HepG2 (cell line): ENCODE results near the gene NCOA6. TPM values are rescaled to one million over a fixed set of nuclear protein-coding genes. Genes with fewer than 3 reads are reported as not detected.

Experiments
- ATAC-seq: fragments of 200-7000 bp; cut with Tn5 transposase; 3 replicates; pipeline ENCODE4 v1.9.1; 2020; ENCODE audit warnings: mild to moderate bottlenecking, moderate library complexity
- BruUV-seq: library from RNA; stranded (reverse); fragments of 400-500 nt; replicated peaks from 2 replicates; lab custom pipeline; 2021; lab: Mats Ljungman, UMichigan
- CTCF ChIA-PET: fragments of 300-600 bp; formaldehyde crosslinking; extraction: SDS; loops from one replicate; lab custom pipeline; 2021; ENCODE audit warnings: low total read pairs, inconsistent platforms, low intra/inter-chr PET ratio; lab: Yijun Ruan, JAX
- POLR2A ChIA-PET: fragments of 350-600 bp; sonication (Branson Sonifier 250); formaldehyde crosslinking; loops from one replicate; lab custom pipeline; 2020; ENCODE audit warnings: antibody characterized with exemption, inconsistent platforms; lab: Yijun Ruan, JAX
- DNase-seq: peaks from one replicate; pipeline ENCODE4 v3.0.0-alpha.2; 2015; ENCODE audit warnings: low spot score
- FAIRE-seq: peaks from 3 replicates; lab custom pipeline; 2011; peaks lifted over from hg19 to GRCh38; lab: Jason Lieb, UNC
- H2AFZ ChIP-seq: one replicate; pipeline ENCODE4 v1.6.1; 2011; ENCODE audit warnings: low read length, inconsistent platforms
- H3K27ac ChIP-seq: fragments of 300-600 bp; 3 replicates; pipeline ENCODE4 v1.8.0; 2011; ENCODE audit warnings: mixed run types, mild to moderate bottlenecking, mixed read lengths, low read length, inconsistent platforms; ENCODE audit not compliant: insufficient read depth; ENCODE audit errors: extremely low read length
- H3K27me3 ChIP-seq, 2 experiments: fragments of 200-600 bp in 1 of 2; 2 replicates in 1 of 2; 3 replicates in 1 of 2; pipeline versions ENCODE4 v1.6.0 to v1.8.0; 2011; ENCODE audit warnings: low read length in 2 of 2, mild to moderate bottlenecking in 2 of 2, moderate library complexity in 2 of 2, inconsistent platforms in 1 of 2; ENCODE audit not compliant: insufficient read depth in 2 of 2, control insufficient read depth in 1 of 2
- H3K36me3 ChIP-seq, 2 experiments: fragments of 200-600 bp in 1 of 2; replicated peaks in 1 of 2; 2 replicates in 1 of 2; 3 replicates in 1 of 2; pipeline versions ENCODE4 v1.5.1 to v1.8.0; 2011; ENCODE audit warnings: low read length in 2 of 2, inconsistent platforms in 1 of 2; ENCODE audit not compliant: insufficient read depth in 2 of 2, control insufficient read depth in 1 of 2
- H3K4me1 ChIP-seq: 2 replicates; pipeline ENCODE4 v1.5.1; 2012; ENCODE audit warnings: low read length, inconsistent platforms; ENCODE audit not compliant: insufficient read depth
- H3K4me2 ChIP-seq: 2 replicates; pipeline ENCODE4 v1.6.0; 2011; ENCODE audit warnings: low read depth, low read length, inconsistent platforms
- H3K4me3 ChIP-seq, 3 experiments: fragments of 200-600 bp in 1 of 3; sonication (generic), shearing (Covaris generic) in 1 of 3; replicated peaks in 1 of 3; 2 replicates each; pipeline ENCODE4 v1.5.1; 2011 to 2016; ENCODE audit warnings: low read length in 3 of 3, inconsistent platforms in 2 of 3, low read depth in 2 of 3, mild to moderate bottlenecking in 2 of 3, control low read depth in 1 of 3, mixed read lengths in 1 of 3; ENCODE audit not compliant: insufficient read depth in 1 of 3
- H3K79me2 ChIP-seq: one replicate; pipeline ENCODE4 v1.6.1; 2011; ENCODE audit warnings: low read length, inconsistent platforms; ENCODE audit not compliant: insufficient read depth
- H3K9ac ChIP-seq: 2 replicates; pipeline ENCODE4 v1.6.0; 2011; ENCODE audit warnings: mild to moderate bottlenecking, low read depth, low read length, inconsistent platforms; ENCODE audit not compliant: insufficient read depth
- H3K9me3 ChIP-seq: 2 replicates; pipeline ENCODE4 v1.5.1; 2012; ENCODE audit warnings: mild to moderate bottlenecking, low read length
- H4K20me1 ChIP-seq: 2 replicates; pipeline ENCODE4 v1.6.0; 2011; ENCODE audit warnings: inconsistent platforms, mild to moderate bottlenecking, low read length, moderate library complexity; ENCODE audit not compliant: insufficient read depth
- CSRNP2 ChIP-seq: sonication (generic); formaldehyde crosslinking; conservative IDR thresholded peaks from 2 replicates; pipeline ENCODE4 v1.8.0; 2022; ENCODE audit warnings: low read depth, missing genetic modification reagents
- GLI4 ChIP-seq: sonication (generic); formaldehyde crosslinking; IDR thresholded peaks from 2 replicates; pipeline ENCODE4 v1.5.1; 2020; ENCODE audit warnings: missing genetic modification reagents, mild to moderate bottlenecking, moderate library complexity, borderline replicate concordance
- GTF3A ChIP-seq: sonication (generic); formaldehyde crosslinking; conservative IDR thresholded peaks from 2 replicates; pipeline ENCODE4 v1.4.0; 2020; ENCODE audit warnings: mild to moderate bottlenecking, missing genetic modification reagents
- PTBP1 ChIP-seq: fragments of 200-400 bp; formaldehyde crosslinking; IDR thresholded peaks from 2 replicates; pipeline ENCODE4 v1.6.1; 2018; ENCODE audit warnings: low read length, low read depth; ENCODE audit not compliant: poor library complexity, severe bottlenecking
- RELA ChIP-seq: sonication (generic); formaldehyde crosslinking; IDR thresholded peaks from 2 replicates; pipeline ENCODE4 v1.4.0; 2020; ENCODE audit warnings: missing genetic modification reagents
- ZNF235 ChIP-seq: sonication (generic); formaldehyde crosslinking; IDR thresholded peaks from 2 replicates; pipeline ENCODE4 v1.8.1; 2023; ENCODE audit warnings: mild to moderate bottlenecking, missing genetic modification reagents, borderline replicate concordance
- ZNF496 ChIP-seq: sonication (generic); formaldehyde crosslinking; IDR thresholded peaks from 2 replicates; pipeline ENCODE4 v1.8.1; 2023; ENCODE audit warnings: mild to moderate bottlenecking, moderate library complexity, missing genetic modification reagents; ENCODE audit not compliant: insufficient replicate concordance
- ZNF737 ChIP-seq: sonication (generic); formaldehyde crosslinking; IDR thresholded peaks from 2 replicates; pipeline ENCODE4 v1.5.0; 2020; ENCODE audit warnings: missing genetic modification reagents, mild to moderate bottlenecking, borderline replicate concordance
- whole genome bisulfite sequencing: methylation state at CpG from one replicate; pipeline ENCODE4 v1.1.6; 2017; ENCODE audit warnings: low lambda C conversion rate; 5-methylcytosine and 5-hydroxymethylcytosine counted together
- in situ Hi-C: cut with HindIII; loops from 2 replicates; pipeline ENCODE4 v1.10.0; 2017; ENCODE audit warnings: low pct_unique_long_range_greater_than_20kb; ENCODE audit not compliant: extremely low pct_ligation_motif_present
- intact Hi-C: fragments of 100-400 bp; cut with micrococcal nuclease; formaldehyde crosslinking; loops from one replicate; pipeline ENCODE4 v1.10.0; 2022; ENCODE audit not compliant: unreplicated experiment
- polyA plus RNA-seq, 8 experiments: library from polyadenylated mRNA; depleted of rRNA in 3 of 8; stranded (reverse) in 7 of 8; unstranded in 1 of 8; fragments of >200 nt; fragmentation: Illumina TruSeq in 4 of 8; extraction: Trizol in 4 of 8; gene quantifications; 2 replicates each; pipeline versions ENCODE4 v1.2.1 to v1.2.3, GENCODE V29; 2011 to 2016; ENCODE audit warnings: low read depth in 4 of 8, missing spikeins in 1 of 8, mixed read lengths in 1 of 8; ENCODE audit not compliant: insufficient read depth in 1 of 8
- total RNA-seq, 5 experiments: library from RNA; depleted of rRNA; stranded (reverse); fragments of >200 nt; fragmentation: Illumina TruSeq; extraction: Trizol; gene quantifications; 2 replicates each; pipeline ENCODE4 v1.2.3, GENCODE V29; 2016; ENCODE audit warnings: low read depth in 1 of 5
- TF ChIP-seq, protein P1 (sequence below): IDR thresholded peaks from 2 replicates; pipeline ENCODE4 v1.6.1; 2012; ENCODE audit warnings: low read depth, low read length, improper control_type of control experiment
- TF ChIP-seq, protein P2 (sequence below): sonication (generic); formaldehyde crosslinking; IDR thresholded peaks from 2 replicates; pipeline ENCODE4 v1.4.0; 2020; ENCODE audit warnings: low read depth, missing genetic modification reagents
- TF ChIP-seq, protein P3 (sequence below): sonication (generic); formaldehyde crosslinking; IDR thresholded peaks from 2 replicates; pipeline ENCODE4 v1.5.0; 2020; ENCODE audit warnings: mild to moderate bottlenecking, missing genetic modification reagents

Gene NCOA6
- total and polyA plus RNA-seq, 2 of the 13 experiments (the other 11 are each of a cell fraction or from before 2014, with no cell fraction given): 11.2 to 29.3 TPM

DNA sequence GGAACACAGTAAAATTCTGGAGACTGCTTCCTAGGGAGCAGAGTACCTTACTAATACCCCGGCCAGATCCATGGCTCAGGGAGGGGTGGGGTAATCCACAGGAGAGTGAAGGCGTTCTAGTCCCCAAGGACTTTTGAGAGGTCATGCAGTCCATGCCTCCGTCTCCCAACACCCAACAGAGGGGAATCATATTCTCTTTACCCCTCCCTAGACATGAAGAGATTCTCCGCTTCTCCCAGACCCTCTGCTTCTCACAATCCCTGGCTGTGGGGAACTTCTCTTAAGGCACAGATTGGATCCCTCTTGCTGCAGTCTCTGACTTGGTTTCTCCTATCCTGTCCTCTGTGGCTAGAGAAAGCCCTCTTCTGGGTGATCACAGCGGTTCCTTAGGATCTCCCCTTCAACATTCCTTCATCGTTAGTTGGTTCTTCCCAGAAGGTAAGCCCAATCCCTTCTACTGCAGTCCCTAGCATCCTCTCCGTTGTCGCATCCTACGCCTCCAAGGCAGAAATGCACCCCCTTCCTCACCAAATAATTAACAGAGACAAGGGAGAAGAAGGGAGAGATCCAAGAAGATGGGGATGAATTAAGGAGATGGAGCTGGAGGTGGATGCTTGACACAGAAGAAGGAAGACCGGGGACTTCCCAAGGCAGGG is 46.6 kb upstream of the NCOA6 start:
- intact Hi-C loops: no loop called here
- H3K27ac ChIP-seq: no peak overlapping the region
- ATAC-seq (no peak), FAIRE-seq (no peak), DNase-seq (no peak)
- ChIA-PET POLR2A (interaction anchor here (1.0 to 1.9 kb wide), 3 partner anchors 47 to 84 kb away, joined by 4 to 11 read pairs (median 6); partner anchors contain the start of genes GSS, MYH7B and NCOA6), CTCF (interaction anchor here (6.7 kb wide), 1 partner anchor 87 kb away, joined by 123 read pairs; the partner anchor contains the start of genes GSS and MYH7B)
- no peaks in the 10 kb centered on the region for H4K20me1 ChIP-seq
- H3K9ac ChIP-seq: peak overlapping the region; percentile 69
- 14% methylated on average over 10 of the region's 10 CpGs for WGBS
- BruUV-seq: TSS peak; percentile 63
- peak overlapping the region; percentile 50 for H2AFZ ChIP-seq
- H3K36me3 ChIP-seq: no peaks in the 10 kb centered on the region
- H3K4me3 ChIP-seq: peak overlapping the region; percentile 69 to 83 (median 72)
- peaks cover 15% of the 10 kb centered on the region for H3K79me2 ChIP-seq
- peaks cover 45% of the 10 kb centered on the region for H3K4me1 ChIP-seq
- no peaks in the 10 kb centered on the region for H3K9me3 ChIP-seq
- in situ Hi-C loops: loop anchor here (5.0 to 10.0 kb wide), 3 partner anchors 85 to 393 kb away; partner anchors contain the start of genes GSS, MYH7B and TRPC4AP
- peaks cover 0 to 4% of the 10 kb centered on the region in 2 experiments; a peak in 1 of 5 replicates for H3K27me3 ChIP-seq
- peak overlapping the region; percentile 99 for H3K4me2 ChIP-seq
- TF ChIP-seq CSRNP2: no peak
- TF ChIP-seq, protein P1, sequence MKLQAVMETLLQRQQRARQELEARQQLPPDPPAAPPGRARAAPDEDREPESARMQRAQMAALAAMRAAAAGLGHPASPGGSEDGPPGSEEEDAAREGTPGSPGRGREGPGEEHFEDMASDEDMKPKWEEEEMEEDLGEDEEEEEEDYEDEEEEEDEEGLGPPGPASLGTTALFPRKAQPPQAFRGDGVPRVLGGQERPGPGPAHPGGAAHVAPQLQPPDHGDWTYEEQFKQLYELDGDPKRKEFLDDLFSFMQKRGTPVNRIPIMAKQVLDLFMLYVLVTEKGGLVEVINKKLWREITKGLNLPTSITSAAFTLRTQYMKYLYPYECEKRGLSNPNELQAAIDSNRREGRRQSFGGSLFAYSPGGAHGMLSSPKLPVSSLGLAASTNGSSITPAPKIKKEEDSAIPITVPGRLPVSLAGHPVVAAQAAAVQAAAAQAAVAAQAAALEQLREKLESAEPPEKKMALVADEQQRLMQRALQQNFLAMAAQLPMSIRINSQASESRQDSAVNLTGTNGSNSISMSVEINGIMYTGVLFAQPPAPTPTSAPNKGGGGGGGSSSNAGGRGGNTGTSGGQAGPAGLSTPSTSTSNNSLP: 0 out of 2 replicates have a peak, but pooled peaks have one; percentile 6
- 0 out of 2 replicates have a peak, but pooled peaks have one; percentile 8 for TF ChIP-seq GLI4 (CRISPR knock-in tag)
- TF ChIP-seq, protein P2, sequence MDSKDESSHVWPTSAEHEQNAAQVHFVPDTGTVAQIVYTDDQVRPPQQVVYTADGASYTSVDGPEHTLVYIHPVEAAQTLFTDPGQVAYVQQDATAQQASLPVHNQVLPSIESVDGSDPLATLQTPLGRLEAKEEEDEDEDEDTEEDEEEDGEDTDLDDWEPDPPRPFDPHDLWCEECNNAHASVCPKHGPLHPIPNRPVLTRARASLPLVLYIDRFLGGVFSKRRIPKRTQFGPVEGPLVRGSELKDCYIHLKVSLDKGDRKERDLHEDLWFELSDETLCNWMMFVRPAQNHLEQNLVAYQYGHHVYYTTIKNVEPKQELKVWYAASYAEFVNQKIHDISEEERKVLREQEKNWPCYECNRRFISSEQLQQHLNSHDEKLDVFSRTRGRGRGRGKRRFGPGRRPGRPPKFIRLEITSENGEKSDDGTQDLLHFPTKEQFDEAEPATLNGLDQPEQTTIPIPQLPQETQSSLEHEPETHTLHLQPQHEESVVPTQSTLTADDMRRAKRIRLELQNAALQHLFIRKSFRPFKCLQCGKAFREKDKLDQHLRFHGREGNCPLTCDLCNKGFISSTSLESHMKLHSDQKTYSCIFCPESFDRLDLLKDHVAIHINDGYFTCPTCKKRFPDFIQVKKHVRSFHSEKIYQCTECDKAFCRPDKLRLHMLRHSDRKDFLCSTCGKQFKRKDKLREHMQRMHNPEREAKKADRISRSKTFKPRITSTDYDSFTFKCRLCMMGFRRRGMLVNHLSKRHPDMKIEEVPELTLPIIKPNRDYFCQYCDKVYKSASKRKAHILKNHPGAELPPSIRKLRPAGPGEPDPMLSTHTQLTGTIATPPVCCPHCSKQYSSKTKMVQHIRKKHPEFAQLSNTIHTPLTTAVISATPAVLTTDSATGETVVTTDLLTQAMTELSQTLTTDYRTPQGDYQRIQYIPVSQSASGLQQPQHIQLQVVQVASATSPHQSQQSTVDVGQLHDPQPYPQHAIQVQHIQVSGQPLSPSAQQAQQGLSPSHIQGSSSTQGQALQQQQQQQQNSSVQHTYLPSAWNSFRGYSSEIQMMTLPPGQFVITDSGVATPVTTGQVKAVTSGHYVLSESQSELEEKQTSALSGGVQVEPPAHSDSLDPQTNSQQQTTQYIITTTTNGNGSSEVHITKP (CRISPR knock-in tag): 0 out of 2 replicates have a peak, but pooled peaks have one; percentile 37
- no peak for TF ChIP-seq PTBP1
- TF ChIP-seq GTF3A (CRISPR knock-in tag): 0 out of 2 replicates have a peak, but pooled peaks have one; percentile 1
- no peak for TF ChIP-seq RELA (CRISPR knock-in tag)
- TF ChIP-seq, protein P3, sequence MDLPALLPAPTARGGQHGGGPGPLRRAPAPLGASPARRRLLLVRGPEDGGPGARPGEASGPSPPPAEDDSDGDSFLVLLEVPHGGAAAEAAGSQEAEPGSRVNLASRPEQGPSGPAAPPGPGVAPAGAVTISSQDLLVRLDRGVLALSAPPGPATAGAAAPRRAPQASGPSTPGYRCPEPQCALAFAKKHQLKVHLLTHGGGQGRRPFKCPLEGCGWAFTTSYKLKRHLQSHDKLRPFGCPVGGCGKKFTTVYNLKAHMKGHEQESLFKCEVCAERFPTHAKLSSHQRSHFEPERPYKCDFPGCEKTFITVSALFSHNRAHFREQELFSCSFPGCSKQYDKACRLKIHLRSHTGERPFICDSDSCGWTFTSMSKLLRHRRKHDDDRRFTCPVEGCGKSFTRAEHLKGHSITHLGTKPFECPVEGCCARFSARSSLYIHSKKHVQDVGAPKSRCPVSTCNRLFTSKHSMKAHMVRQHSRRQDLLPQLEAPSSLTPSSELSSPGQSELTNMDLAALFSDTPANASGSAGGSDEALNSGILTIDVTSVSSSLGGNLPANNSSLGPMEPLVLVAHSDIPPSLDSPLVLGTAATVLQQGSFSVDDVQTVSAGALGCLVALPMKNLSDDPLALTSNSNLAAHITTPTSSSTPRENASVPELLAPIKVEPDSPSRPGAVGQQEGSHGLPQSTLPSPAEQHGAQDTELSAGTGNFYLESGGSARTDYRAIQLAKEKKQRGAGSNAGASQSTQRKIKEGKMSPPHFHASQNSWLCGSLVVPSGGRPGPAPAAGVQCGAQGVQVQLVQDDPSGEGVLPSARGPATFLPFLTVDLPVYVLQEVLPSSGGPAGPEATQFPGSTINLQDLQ: 0 out of 2 replicates have a peak, but pooled peaks have one; percentile 1
- 0 out of 2 replicates have a peak, but pooled peaks have one; percentile 11 for TF ChIP-seq ZNF235 (CRISPR knock-in tag)
- no peak for TF ChIP-seq ZNF496
- 0 out of 2 replicates have a peak, but pooled peaks have one; percentile 22 for TF ChIP-seq ZNF737 (CRISPR knock-in tag)
